K562 (cell line): ENCODE data around the gene SV2C. TPM values are rescaled to one million over a fixed set of nuclear protein-coding genes. Genes with fewer than 3 reads are reported as not detected.

ENCODE experiments used
- ATAC-seq: fragments of 200-7000 bp; cut with Tn5 transposase; 3 replicates; pipeline ENCODE4 v1.9.1; 2020; ENCODE audit warnings: moderate library complexity
- BruUV-seq: library from RNA; stranded (reverse); fragments of 400-500 nt; replicated peaks from 2 replicates; lab custom pipeline; 2021; lab: Mats Ljungman, UMichigan
- CTCF ChIA-PET: fragments of 300-600 bp; formaldehyde crosslinking; extraction: SDS; loops from one replicate; lab custom pipeline; 2021; ENCODE audit warnings: low intra/inter-chr PET ratio; lab: Yijun Ruan, JAX
- POLR2A ChIA-PET: fragments of 300-600, 350-650 bp; sonication (Branson Sonifier 250); formaldehyde crosslinking; extraction: SDS; loops from one replicate; lab custom pipeline; 2021; ENCODE audit warnings: antibody characterized with exemption, inconsistent platforms; lab: Yijun Ruan, JAX
- DNase-seq, 4 experiments: peaks; one replicate each; pipeline versions ENCODE4 v3.0.0 to v3.0.0-alpha.2; 2011 to 2018; ENCODE audit warnings: low spot score in 3 of 4, mixed read lengths in 3 of 4; ENCODE audit errors: extremely low read depth in 1 of 4
- FAIRE-seq: peaks from 2 replicates; lab custom pipeline; 2011; peaks lifted over from hg19 to GRCh38; lab: Jason Lieb, UNC
- H2AFZ ChIP-seq: 2 replicates; pipeline ENCODE4 v1.6.0; 2011; ENCODE audit warnings: low read depth, low read length, control low read depth, inconsistent platforms
- H3K27ac ChIP-seq: fragments of 200-600 bp; 3 replicates; pipeline ENCODE4 v1.8.0; 2011; ENCODE audit warnings: low read depth, mild to moderate bottlenecking, control low read depth, inconsistent platforms, low read length, moderate library complexity, mixed read lengths; ENCODE audit errors: extremely low read depth
- H3K27me3 ChIP-seq, 2 experiments: fragments of 300-600 bp in 1 of 2; 2 replicates in 1 of 2; 3 replicates in 1 of 2; pipeline versions ENCODE4 v1.6.0 to v1.8.0; 2011; ENCODE audit warnings: inconsistent platforms in 2 of 2, low read length in 2 of 2, mild to moderate bottlenecking in 1 of 2, mixed read lengths in 1 of 2, moderate library complexity in 1 of 2; ENCODE audit not compliant: control insufficient read depth in 2 of 2, insufficient read depth in 2 of 2
- H3K36me3 ChIP-seq: fragments of 300-600 bp; 3 replicates; pipeline ENCODE4 v1.8.0; 2011; ENCODE audit warnings: mild to moderate bottlenecking, low read length, inconsistent platforms; ENCODE audit not compliant: control insufficient read depth, insufficient read depth
- H3K4me1 ChIP-seq, 2 experiments: fragments of 200-600 bp in 1 of 2; replicated peaks in 1 of 2; 2 replicates in 1 of 2; 3 replicates in 1 of 2; pipeline versions ENCODE4 v1.5.1 to v1.8.0; 2011; ENCODE audit warnings: inconsistent platforms in 2 of 2, low read length in 2 of 2, mild to moderate bottlenecking in 1 of 2, mixed read lengths in 1 of 2, moderate library complexity in 1 of 2; ENCODE audit not compliant: control insufficient read depth in 2 of 2, insufficient read depth in 2 of 2
- H3K4me2 ChIP-seq: 2 replicates; pipeline ENCODE4 v1.6.1; 2011; ENCODE audit warnings: low read length, control low read depth, inconsistent platforms, mixed read lengths; ENCODE audit not compliant: insufficient read depth
- H3K4me3 ChIP-seq: fragments of 200-600 bp; sonication (generic), shearing (Covaris generic); 2 replicates; pipeline ENCODE4 v1.5.1; 2016; ENCODE audit warnings: control low read depth, inconsistent platforms
- H3K79me2 ChIP-seq: fragments of 200-600 bp; 3 replicates; pipeline ENCODE4 v1.8.0; 2011; ENCODE audit warnings: low read length, inconsistent platforms; ENCODE audit not compliant: control insufficient read depth, insufficient read depth
- H3K9ac ChIP-seq, 2 experiments: 2 replicates each; pipeline versions ENCODE4 v1.6.0 to v1.6.1; 2011; ENCODE audit warnings: low read depth in 2 of 2, low read length in 2 of 2, control low read depth in 1 of 2, inconsistent platforms in 1 of 2, mild to moderate bottlenecking in 1 of 2, mixed read lengths in 1 of 2; ENCODE audit not compliant: insufficient read depth in 1 of 2
- H3K9me1 ChIP-seq: one replicate; pipeline ENCODE4 v1.6.0; 2011; ENCODE audit warnings: inconsistent platforms, mild to moderate bottlenecking, low read length, moderate library complexity; ENCODE audit not compliant: control insufficient read depth, insufficient read depth
- H3K9me3 ChIP-seq: replicated peaks from 2 replicates; pipeline ENCODE4 v1.5.1; 2011; ENCODE audit warnings: low read depth, low read length, inconsistent platforms; ENCODE audit not compliant: control insufficient read depth, insufficient read depth
- H4K20me1 ChIP-seq: replicated peaks from 2 replicates; pipeline ENCODE4 v1.6.1; 2011; ENCODE audit warnings: low read length, inconsistent platforms, mixed read lengths; ENCODE audit not compliant: control insufficient read depth, insufficient read depth
- ATF4 ChIP-seq: fragments of 450-650 bp; formaldehyde crosslinking; IDR thresholded peaks from 2 replicates; pipeline ENCODE4 v1.4.0; 2022; ENCODE audit warnings: mild to moderate bottlenecking, moderate library complexity
- E2F3 ChIP-seq: fragments of 250-450 bp; sonication (Bioruptor Pico); IDR thresholded peaks from 2 replicates; pipeline ENCODE4 v1.4.0; 2020; ENCODE audit warnings: mild to moderate bottlenecking
- HNRNPLL ChIP-seq: fragments of 200-400 bp; formaldehyde crosslinking; IDR thresholded peaks from 2 replicates; pipeline ENCODE4 v1.6.1; 2017; ENCODE audit warnings: low read length, low read depth, mild to moderate bottlenecking; ENCODE audit not compliant: poor library complexity, severe bottlenecking
- SIN3A ChIP-seq, 2 experiments: fragments of 150-350 bp in 1 of 2; IDR thresholded peaks; 2 replicates each; pipeline ENCODE4 v1.6.1; 2011 to 2016; ENCODE audit warnings: borderline replicate concordance in 2 of 2, low read depth in 2 of 2, low read length in 2 of 2, mild to moderate bottlenecking in 2 of 2, moderate library complexity in 2 of 2; ENCODE audit not compliant: control insufficient read depth in 1 of 2
- TFE3 ChIP-seq: fragments of 450-650 bp; formaldehyde crosslinking; IDR thresholded peaks from 2 replicates; pipeline ENCODE4 v1.4.0; 2020; ENCODE audit warnings: mild to moderate bottlenecking, mixed read lengths
- ZBTB11 ChIP-seq, 3 experiments: fragments of 200-800 bp in 1 of 3; fragments of 250-450 bp in 1 of 3; fragments of 450-650 bp in 1 of 3; sonication (Bioruptor Pico) in 1 of 3; sonication (Bioruptor generic) in 1 of 3; formaldehyde crosslinking in 1 of 3; IDR thresholded peaks; 2 replicates each; pipeline versions ENCODE4 v1.6.1 to v1.8.0; 2016 to 2022; ENCODE audit warnings: mild to moderate bottlenecking in 2 of 3, missing genetic modification characterization in 2 of 3, missing compliant biosample characterization in 1 of 3, moderate library complexity in 1 of 3
- ZNF76 ChIP-seq: fragments of 250-450 bp; sonication (Bioruptor Pico); IDR thresholded peaks from 2 replicates; pipeline ENCODE4 v1.4.0; 2020; ENCODE audit warnings: mild to moderate bottlenecking, moderate library complexity, borderline replicate concordance
- WGBS: fragments of 100-300 bp; shearing (Covaris generic); methylation state at CpG from one replicate; pipeline ENCODE4 v1.1.6; 2016; ENCODE audit warnings: low coverage, mixed read lengths; ENCODE audit not compliant: insufficient coverage; ENCODE audit errors: missing lambda C conversion rate; 5-methylcytosine and 5-hydroxymethylcytosine counted together
- in situ Hi-C: fragments of 300-500 bp; cut with MboI; formaldehyde crosslinking; loops from 4 replicates; pipeline ENCODE4 v1.15.0; 2018; ENCODE audit warnings: inconsistent platforms, mixed read lengths
- intact Hi-C: fragments of 100-400 bp; cut with micrococcal nuclease; formaldehyde crosslinking; loops from 2 replicates; pipeline ENCODE4 v1.14.2; 2022
- polyA plus RNA-seq, 8 experiments: library from polyadenylated mRNA; depleted of rRNA in 4 of 8; stranded (reverse) in 5 of 8; unstranded in 3 of 8; fragments of >200 nt; fragmentation: Nextera tagmentation in 2 of 8; fragmentation: Illumina TruSeq in 1 of 8; extraction: Ambion mirVana in 2 of 8; extraction: Trizol in 1 of 8; gene quantifications; 2 replicates each; pipeline versions ENCODE4 v1.2.1 to v1.2.3, GENCODE V29; 2011 to 2014; ENCODE audit warnings: inconsistent platforms in 1 of 8, missing spikeins in 1 of 8
- total RNA-seq, 7 experiments: library from RNA; depleted of rRNA in 6 of 7; stranded (reverse); fragments of >200 nt in 6 of 7; fragmentation: Illumina TruSeq in 2 of 7; extraction: Trizol in 2 of 7; gene quantifications; 2 replicates each; pipeline versions ENCODE4 v1.2.1 to v1.2.3, GENCODE V29; 2011 to 2021; ENCODE audit warnings: low replicate concordance in 1 of 7

SV2C gene
- total and polyA plus RNA-seq, 9 of the 15 experiments (the other 6 are each of a cell fraction or from before 2014, with no cell fraction given): 0.05 TPM; not detected in 8

GRCh38 chr5:76199336-76200318, 116.4 kb downstream of the SV2C start:
- intact Hi-C loops: no loop called here
- CTCF ChIA-PET: no interaction called here
- no peaks in the 10 kb centered on the region; a peak in 2 of 5 replicates for H3K4me1 ChIP-seq
- H3K4me3 ChIP-seq: no peak overlapping the region
- DNase-seq (no peak), FAIRE-seq (no peak), ATAC-seq (no peak)
- WGBS: 1% methylated on average over 5 of the region's 6 CpGs
- TF ChIP-seq ZNF76 (CRISPR knock-in tag): no peak
- no peak for TF ChIP-seq HNRNPLL
- TF ChIP-seq E2F3 (CRISPR knock-in tag): no peak
- no peak for TF ChIP-seq ZBTB11 (CRISPR knock-in tag; IDR thresholded peaks at IDR 0.05)
- TF ChIP-seq SIN3A (IDR thresholded peaks at IDR 0.05; ENCODE audit: borderline replicate concordance in 2 of 2, control insufficient read depth in 1 of 2, low read depth in 2 of 2, low read length in 2 of 2): no peak
- no peak for TF ChIP-seq ATF4
- no peak for TF ChIP-seq TFE3 (CRISPR knock-in tag)
- H3K36me3 ChIP-seq: no peaks in the 10 kb centered on the region
- H3K9me3 ChIP-seq: no peaks in the 10 kb centered on the region
- H3K9ac ChIP-seq: no peak overlapping the region
- H2AFZ ChIP-seq: no peak overlapping the region
- H3K9me1 ChIP-seq: no peaks in the 10 kb centered on the region
- peaks cover 0 to 1% of the 10 kb centered on the region in 2 experiments; a peak in 2 of 5 replicates for H3K27me3 ChIP-seq
- H3K4me2 ChIP-seq: no peak overlapping the region
- no TSS peak for BruUV-seq
- H4K20me1 ChIP-seq: no peaks in the 10 kb centered on the region
- POLR2A ChIA-PET: interaction anchor here (1.1 kb wide), 1 partner anchor 10 kb away, joined by 4 read pairs; no protein-coding TSS in a partner anchor
- in situ Hi-C loops: no loop called here
- no peak overlapping the region for H3K27ac ChIP-seq
- H3K79me2 ChIP-seq: no peaks in the 10 kb centered on the region
